GM13976 (cell line): ENCODE results near the gene FIGN.

ENCODE experiments used
- DNase-seq: peaks from one replicate; pipeline ENCODE4 v3.0.0; 2012; ENCODE audit warnings: low spot score
- CTCF ChIP-seq: IDR thresholded peaks from 2 replicates; pipeline ENCODE4 v1.5.1; 2012; ENCODE audit warnings: borderline replicate concordance, mild to moderate bottlenecking; ENCODE audit not compliant: insufficient read depth; ENCODE audit errors: extremely low read depth, missing control alignments, control extremely low read depth
- in situ Hi-C: fragments of 300-500 bp; cut with MboI; formaldehyde crosslinking; loops from one replicate; pipeline ENCODE4 v1.12.0; 2022; ENCODE audit warnings: low sequenced_read_pairs, mixed read lengths, inconsistent platforms; ENCODE audit not compliant: unreplicated experiment

FIGN gene

GRCh38 chr2:163646687-163647086, 89.1 kb downstream of the FIGN start:
- no peak for DNase-seq
- in situ Hi-C loops: no loop called here
- no peak for TF ChIP-seq CTCF

GRCh38 chr2:163644238-163644637, 91.6 kb downstream of the FIGN start:
- DNase-seq: no peak
- in situ Hi-C loops: no loop called here
- no peak for TF ChIP-seq CTCF

GRCh38 chr2:163641986-163642385, 93.8 kb downstream of the FIGN start:
- DNase-seq: no peak
- no peak for TF ChIP-seq CTCF
- in situ Hi-C loops: no loop called here

GRCh38 chr2:163640542-163641193, 95.1 kb downstream of the FIGN start:
- no peak for TF ChIP-seq CTCF
- in situ Hi-C loops: no loop called here
- DNase-seq: no peak

- in situ Hi-C loops: no loop called here
- TF ChIP-seq CTCF: no peak
- DNase-seq: no peak
These were observed 97.9 kb downstream of the FIGN start for GRCh38 chr2:163637871-163638270.

GRCh38 chr2:163633291-163633690, 102.5 kb downstream of the FIGN start:
- in situ Hi-C loops: no loop called here
- TF ChIP-seq CTCF: no peak
- no peak for DNase-seq
